Neuronal stem cell (in vitro differentiated cells): Measurements from ENCODE around the gene ITPK1.

Experiments used
- DNase-seq: peaks from one replicate; pipeline ENCODE4 v3.0.0-alpha.2; 2013; ENCODE audit warnings: low spot score
- H2AFZ ChIP-seq: one replicate; pipeline ENCODE4 v1.6.1; 2013; ENCODE audit warnings: mild to moderate bottlenecking, low read length, inconsistent platforms
- H2AK5ac ChIP-seq: 2 replicates; pipeline ENCODE4 v1.6.1; 2013; ENCODE audit warnings: low read depth, mild to moderate bottlenecking, inconsistent platforms, low read length, moderate library complexity, mixed read lengths
- H2BK120ac ChIP-seq: 2 replicates; pipeline ENCODE4 v1.6.1; 2013; ENCODE audit warnings: low read depth, mild to moderate bottlenecking, inconsistent platforms, low read length, moderate library complexity, mixed read lengths
- H2BK12ac ChIP-seq: one replicate; pipeline ENCODE4 v1.6.1; 2013; ENCODE audit warnings: low read length, inconsistent platforms
- H2BK15ac ChIP-seq: 2 replicates; pipeline ENCODE4 v1.6.1; 2013; ENCODE audit warnings: mild to moderate bottlenecking, low read length, inconsistent platforms, mixed read lengths
- H2BK5ac ChIP-seq: one replicate; pipeline ENCODE4 v1.6.1; 2013; ENCODE audit warnings: inconsistent platforms, mild to moderate bottlenecking, low read length, moderate library complexity
- H3K14ac ChIP-seq: one replicate; pipeline ENCODE4 v1.6.1; 2013; ENCODE audit warnings: low read length, inconsistent platforms
- H3K18ac ChIP-seq: 2 replicates; pipeline ENCODE4 v1.6.1; 2013; ENCODE audit warnings: low read length, inconsistent platforms
- H3K23ac ChIP-seq: 2 replicates; pipeline ENCODE4 v1.6.1; 2013; ENCODE audit warnings: low read depth, mild to moderate bottlenecking, mixed read lengths, low read length, inconsistent platforms; ENCODE audit not compliant: poor library complexity
- H3K27ac ChIP-seq: replicated peaks from 3 replicates; pipeline ENCODE4 v1.5.1; 2013; ENCODE audit warnings: low read length, inconsistent platforms
- H3K27me3 ChIP-seq, 3 experiments: 2 replicates each; pipeline ENCODE4 v1.6.1; 2013; ENCODE audit warnings: low read length in 3 of 3, mild to moderate bottlenecking in 2 of 3, inconsistent platforms in 1 of 3, low read depth in 1 of 3, mixed read lengths in 1 of 3, moderate library complexity in 1 of 3; ENCODE audit not compliant: control insufficient read depth in 3 of 3, insufficient read depth in 3 of 3
- H3K36me3 ChIP-seq, 2 donors: replicated peaks in 1 of 2; 2 replicates each; pipeline ENCODE4 v1.6.1; 2013; ENCODE audit warnings: low read length in 2 of 2; ENCODE audit not compliant: control insufficient read depth in 2 of 2, insufficient read depth in 2 of 2
- H3K4ac ChIP-seq: 2 replicates; pipeline ENCODE4 v1.6.1; 2013; ENCODE audit warnings: inconsistent platforms, mild to moderate bottlenecking, low read length, moderate library complexity
- H3K4me1 ChIP-seq, 2 donors: 1 replicate in 1 of 2; 2 replicates in 1 of 2; pipeline ENCODE4 v1.6.1; 2013; ENCODE audit warnings: low read length in 2 of 2, low read depth in 1 of 2; ENCODE audit not compliant: control insufficient read depth in 2 of 2, insufficient read depth in 1 of 2
- H3K4me2 ChIP-seq: one replicate; pipeline ENCODE4 v1.6.1; 2013; ENCODE audit warnings: mild to moderate bottlenecking, low read length, inconsistent platforms; ENCODE audit not compliant: insufficient read depth, poor library complexity, severe bottlenecking
- H3K4me3 ChIP-seq, 2 donors: 2 replicates each; pipeline ENCODE4 v1.5.1; 2013; ENCODE audit warnings: low read length in 2 of 2, mild to moderate bottlenecking in 2 of 2, inconsistent platforms in 1 of 2, moderate library complexity in 1 of 2
- H3K79me1 ChIP-seq: one replicate; pipeline ENCODE4 v1.6.1; 2013; ENCODE audit warnings: low read depth, mild to moderate bottlenecking, inconsistent platforms, low read length, moderate library complexity
- H3K9ac ChIP-seq: one replicate; pipeline ENCODE4 v1.6.1; 2013; ENCODE audit warnings: mild to moderate bottlenecking, low read depth, low read length, inconsistent platforms; ENCODE audit not compliant: poor library complexity
- H3K9me3 ChIP-seq, 2 donors: replicated peaks in 1 of 2; 2 replicates each; pipeline versions ENCODE3 to v1.6.1; 2013; ENCODE audit warnings: low read length in 2 of 2, mild to moderate bottlenecking in 2 of 2, inconsistent platforms in 1 of 2, low read depth in 1 of 2, mixed read lengths in 1 of 2, moderate library complexity in 1 of 2; ENCODE audit not compliant: control insufficient read depth in 2 of 2, insufficient read depth in 1 of 2
- H4K8ac ChIP-seq: one replicate; pipeline ENCODE4 v1.6.1; 2013; ENCODE audit warnings: low read depth, mild to moderate bottlenecking, inconsistent platforms, low read length, moderate library complexity
- H4K91ac ChIP-seq: one replicate; pipeline ENCODE4 v1.6.1; 2013; ENCODE audit warnings: low read length, low read depth, mild to moderate bottlenecking, inconsistent platforms; ENCODE audit not compliant: poor library complexity
- WGBS, 2 donors: extraction: QIAGEN DNeasy Blood & Tissue Kit; methylation state at CpG; one replicate each; pipeline ENCODE4 v1.1.7; 2013; ENCODE audit warnings: missing lambda C conversion rate in 2 of 2, mixed read lengths in 1 of 2; ENCODE audit not compliant: insufficient read length in 2 of 2, insufficient replicate concordance in 1 of 2; ENCODE audit errors: extremely low coverage in 2 of 2; 5-methylcytosine and 5-hydroxymethylcytosine counted together

ITPK1 gene

DNA sequence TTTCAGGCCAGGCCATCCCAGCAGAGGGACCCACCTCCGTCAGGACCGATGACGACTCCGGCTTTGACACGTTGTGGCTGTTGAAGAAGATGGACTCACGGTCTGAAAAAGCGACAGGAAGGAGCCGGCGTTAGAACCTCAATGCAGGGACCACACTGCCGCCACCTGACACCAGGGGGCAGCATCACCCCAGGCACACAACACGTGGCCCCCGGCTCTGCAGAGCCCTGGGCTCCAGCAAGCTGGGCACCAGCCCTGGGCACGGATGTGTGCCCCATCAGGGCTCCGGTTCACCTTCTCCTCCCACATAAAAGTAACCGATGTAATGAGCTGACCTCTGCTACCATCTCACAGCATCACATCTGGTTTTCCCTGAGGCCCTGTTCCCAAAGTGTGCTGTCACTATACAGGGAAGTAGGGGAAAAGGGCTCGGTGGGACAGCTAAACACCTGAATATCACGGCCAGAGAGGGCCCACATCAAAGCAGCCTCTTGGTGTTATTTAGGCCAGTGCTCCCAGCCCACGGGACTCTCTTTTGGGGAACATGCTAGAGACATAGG, 163.7 kb downstream of the ITPK1 start:
- Histone ChIP-seq H3K9me3 (no peaks in the 10 kb centered on the region), H3K4ac (no peak overlapping the region), H2BK120ac (no peak overlapping the region), H3K14ac (no peak overlapping the region), H3K36me3 (peaks cover 0 to 10% of the 10 kb centered on the region in 2 donors), H3K9ac (peak overlapping the region; percentile 82), H2AK5ac (peak overlapping the region; percentile 40), H3K4me1 (no peaks in the 10 kb centered on the region), H3K27me3 (no peaks in the 10 kb centered on the region), H2BK15ac (peak overlapping the region; percentile 51), H3K79me1 (no peaks in the 10 kb centered on the region), H2AFZ (no peak overlapping the region), H3K23ac (no peak overlapping the region), H4K8ac (no peak overlapping the region), H4K91ac (no peak overlapping the region), H3K27ac (no peak overlapping the region), H3K4me2 (no peak overlapping the region), H3K18ac (no peak overlapping the region), H2BK5ac (no peak overlapping the region), H2BK12ac (no peak overlapping the region), H3K4me3 (no peak overlapping the region)
- peak; percentile 57 for DNase-seq
- WGBS, 2 donors = no CpG with 5 or more reads among the region's 18 CpGs

DNA sequence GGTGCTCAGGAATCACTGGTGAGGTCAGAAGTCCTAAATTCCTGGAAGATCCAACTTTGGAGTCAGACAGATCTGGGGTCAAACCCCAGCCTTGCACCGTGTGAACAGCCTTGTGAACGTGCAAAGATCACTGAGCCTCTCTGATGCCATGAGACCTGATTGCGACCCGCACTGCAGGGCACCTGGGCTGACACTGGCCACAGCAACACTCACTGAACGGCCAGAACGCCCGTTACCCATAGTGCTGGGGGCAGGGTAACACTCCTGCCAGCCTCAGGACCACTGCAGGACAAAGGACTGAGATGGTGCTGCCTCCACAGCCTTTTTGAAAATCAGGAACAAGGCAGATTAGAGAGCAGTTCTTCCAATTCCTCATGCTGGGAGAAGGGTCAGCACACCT, 164.5 kb downstream of the ITPK1 start:
- no peak for DNase-seq
- Histone ChIP-seq H2BK5ac (no peak overlapping the region), H3K36me3 (peaks cover 0 to 8% of the 10 kb centered on the region in 2 donors), H3K4me2 (no peak overlapping the region), H3K18ac (no peak overlapping the region), H3K23ac (no peak overlapping the region), H3K27me3 (no peaks in the 10 kb centered on the region), H3K9ac (no peak overlapping the region), H2AFZ (no peak overlapping the region), H2BK15ac (no peak overlapping the region), H3K9me3 (no peaks in the 10 kb centered on the region), H3K4ac (no peak overlapping the region), H3K27ac (no peak overlapping the region), H3K4me3 (no peak overlapping the region), H4K8ac (no peak overlapping the region), H3K4me1 (no peaks in the 10 kb centered on the region), H2BK12ac (no peak overlapping the region), H3K14ac (no peak overlapping the region), H2AK5ac (peak overlapping the region; percentile 40), H4K91ac (no peak overlapping the region), H2BK120ac (no peak overlapping the region), H3K79me1 (no peaks in the 10 kb centered on the region)
- WGBS, 2 donors = no CpG with 5 or more reads among the region's 7 CpGs

- Histone ChIP-seq H3K4me3 (no peak overlapping the region), H2AK5ac (no peak overlapping the region), H3K36me3 (peaks cover 0 to 8% of the 10 kb centered on the region in 2 donors), H3K27ac (no peak overlapping the region), H4K91ac (no peak overlapping the region), H2BK12ac (no peak overlapping the region), H3K4ac (no peak overlapping the region), H3K4me1 (no peaks in the 10 kb centered on the region), H3K14ac (no peak overlapping the region), H2AFZ (no peak overlapping the region), H3K79me1 (no peaks in the 10 kb centered on the region), H2BK5ac (no peak overlapping the region), H3K27me3 (no peaks in the 10 kb centered on the region), H3K9me3 (no peaks in the 10 kb centered on the region), H3K23ac (no peak overlapping the region), H2BK15ac (no peak overlapping the region), H4K8ac (no peak overlapping the region), H3K4me2 (no peak overlapping the region), H3K9ac (no peak overlapping the region), H3K18ac (no peak overlapping the region), H2BK120ac (no peak overlapping the region)
- WGBS, 2 donors = no CpG with 5 or more reads among the region's 6 CpGs
- no peak for DNase-seq
Observed at GRCh38 chr14:92950773-92951172, 165.0 kb downstream of the ITPK1 start.

- no peaks in the 10 kb centered on the region for H3K9me3 ChIP-seq
- H2BK120ac ChIP-seq = no peak overlapping the region
- H3K14ac ChIP-seq = no peak overlapping the region
- H3K27me3 ChIP-seq = no peaks in the 10 kb centered on the region
- no peak overlapping the region for H3K4me3 ChIP-seq
- no peak overlapping the region for H2BK5ac ChIP-seq
- no peak overlapping the region for H3K9ac ChIP-seq
- no peak overlapping the region for H3K4me2 ChIP-seq
- H3K27ac ChIP-seq = no peak overlapping the region
- no peak overlapping the region for H3K18ac ChIP-seq
- peaks cover 0 to 8% of the 10 kb centered on the region in 2 donors for H3K36me3 ChIP-seq
- no peaks in the 10 kb centered on the region for H3K4me1 ChIP-seq
- no peak overlapping the region for H2AFZ ChIP-seq
- H3K79me1 ChIP-seq = no peaks in the 10 kb centered on the region
- H2BK12ac ChIP-seq = no peak overlapping the region
- no peak overlapping the region for H3K23ac ChIP-seq
- no peak overlapping the region for H4K8ac ChIP-seq
- no peak for DNase-seq
- WGBS, 2 donors = no CpG with 5 or more reads among the region's 7 CpGs
- no peak overlapping the region for H2BK15ac ChIP-seq
- H4K91ac ChIP-seq = no peak overlapping the region
- no peak overlapping the region for H2AK5ac ChIP-seq
- no peak overlapping the region for H3K4ac ChIP-seq
Observed at GRCh38 chr14:92950193-92950540, 165.6 kb downstream of the ITPK1 start.
